ENCODE measurements around the gene RBBP6. TPM values are rescaled to one million over a fixed set of nuclear protein-coding genes. Genes with fewer than 3 reads are reported as not detected.

Gene RBBP6
- total and polyA plus RNA-seq, 5 experiments from 2014 or later, result 15.7 to 115 (median 20.5) TPM

GRCh38 chr16:24526701-24527495, 12.5 kb upstream of the RBBP6 start:
- Mint-ChIP-seq H3K4me3 (no peak overlapping the region), H3K4me1 (no peaks in the 10 kb centered on the region), H3K9me3 (no peaks in the 10 kb centered on the region), H3K27ac (no peak overlapping the region), H3K27me3 (peaks cover 0 to 3% (median 0%) of the 10 kb centered on the region in 5 donors), H3K36me3 (no peaks in the 10 kb centered on the region)
- DNase-seq, result no peak
- no peak for ATAC-seq
- POLR2A ChIA-PET, result no interaction called here

GRCh38 chr16:24531166-24531565, 8.2 kb upstream of the RBBP6 start:
- Mint-ChIP-seq H3K27me3 (peaks cover 0 to 2% (median 0%) of the 10 kb centered on the region in 5 donors), H3K4me3 (no peak overlapping the region), H3K4me1 (no peaks in the 10 kb centered on the region), H3K36me3 (no peaks in the 10 kb centered on the region), H3K9me3 (no peaks in the 10 kb centered on the region), H3K27ac (no peak overlapping the region)
- DNase-seq (no peak), ATAC-seq (no peak)
- POLR2A ChIA-PET, result no interaction called here

GRCh38 chr16:24534620-24535019, 4.7 kb upstream of the RBBP6 start:
- POLR2A ChIA-PET, result no interaction called here
- no peaks in the 10 kb centered on the region for H3K27me3 Mint-ChIP-seq
- no peak overlapping the region for H3K4me3 Mint-ChIP-seq
- ATAC-seq, result no peak
- DNase-seq, result no peak
- H3K36me3 Mint-ChIP-seq, result peaks cover 0 to 2% (median 0%) of the 10 kb centered on the region in 3 donors
- peaks cover 6 to 15% (median 10%) of the 10 kb centered on the region in 4 donors for H3K4me1 Mint-ChIP-seq
- peak overlapping the region in 1 of 10 donors; percentile 21 for H3K27ac Mint-ChIP-seq
- H3K9me3 Mint-ChIP-seq, result no peaks in the 10 kb centered on the region

GRCh38 chr16:24535827-24536226, 3.5 kb upstream of the RBBP6 start:
- DNase-seq, result no peak
- POLR2A ChIA-PET, result no interaction called here
- H3K27me3 Mint-ChIP-seq, result no peaks in the 10 kb centered on the region
- H3K4me1 Mint-ChIP-seq, result peaks cover 8 to 18% (median 12%) of the 10 kb centered on the region in 4 donors
- no peak overlapping the region for H3K27ac Mint-ChIP-seq
- peaks cover 0 to 2% (median 0%) of the 10 kb centered on the region in 3 donors for H3K36me3 Mint-ChIP-seq
- H3K4me3 Mint-ChIP-seq, result no peak overlapping the region
- H3K9me3 Mint-ChIP-seq, result no peaks in the 10 kb centered on the region
- no peak for ATAC-seq

GRCh38 chr16:24536671-24537070, 2.7 kb upstream of the RBBP6 start:
- H3K9me3 Mint-ChIP-seq, result no peaks in the 10 kb centered on the region
- no peaks in the 10 kb centered on the region for H3K27me3 Mint-ChIP-seq
- POLR2A ChIA-PET, result no interaction called here
- H3K4me3 Mint-ChIP-seq, result no peak overlapping the region
- no peak for DNase-seq
- H3K27ac Mint-ChIP-seq, result no peak overlapping the region
- peaks cover 12 to 27% (median 20%) of the 10 kb centered on the region in 4 donors for H3K4me1 Mint-ChIP-seq
- ATAC-seq, result no peak
- peaks cover 0 to 8% (median 5%) of the 10 kb centered on the region in 3 donors for H3K36me3 Mint-ChIP-seq

- DNase-seq, result peak in 3 of 10 donors; percentile 8 to 27 (median 16)
- ATAC-seq, result no peak
- H3K4me3 Mint-ChIP-seq, result peak overlapping the region; percentile 17 to 99 (median 56)
- H3K27me3 Mint-ChIP-seq, result no peaks in the 10 kb centered on the region
- no peaks in the 10 kb centered on the region for H3K9me3 Mint-ChIP-seq
- POLR2A ChIA-PET, result interaction anchor here (1.2 kb wide), 1 partner anchor 8 kb away, joined by 4 read pairs; no protein-coding TSS in a partner anchor
- H3K4me1 Mint-ChIP-seq, result peaks cover 20 to 36% (median 30%) of the 10 kb centered on the region in 4 donors
- H3K36me3 Mint-ChIP-seq, result peaks cover 0 to 16% (median 5%) of the 10 kb centered on the region in 3 donors
- H3K27ac Mint-ChIP-seq, result peak overlapping the region in 7 of 10 donors; percentile 21 to 99 (median 66)
Measured at GRCh38 chr16:24537474-24538337, 1.7 kb upstream of the RBBP6 start.

GRCh38 chr16:24538756-24539294, 541 bp upstream of the RBBP6 start:
- Mint-ChIP-seq H3K27me3 (no peaks in the 10 kb centered on the region), H3K9me3 (no peaks in the 10 kb centered on the region), H3K36me3 (peaks cover 0 to 23% (median 5%) of the 10 kb centered on the region in 3 donors), H3K4me1 (peaks cover 23 to 48% (median 37%) of the 10 kb centered on the region in 4 donors), H3K27ac (peak overlapping the region; percentile 99 to 100 (median 100)), H3K4me3 (peak overlapping the region; percentile 99 to 100 (median 99))
- DNase-seq, result no peak
- POLR2A ChIA-PET, result interaction anchor here (0.8 to 2.4 kb wide), 8 partner anchors 9 to 511 kb away, joined by 3 to 8 read pairs (median 4); no protein-coding TSS in a partner anchor
- peak in 1 of 2 donors; percentile 43 for ATAC-seq

GRCh38 chr16:24539850-24540601, 660 bp downstream of the RBBP6 start:
- no peak for ATAC-seq
- Mint-ChIP-seq H3K4me1 (peaks cover 26 to 60% (median 48%) of the 10 kb centered on the region in 4 donors), H3K27me3 (no peaks in the 10 kb centered on the region), H3K4me3 (peak overlapping the region; percentile 94 to 100 (median 99)), H3K9me3 (no peaks in the 10 kb centered on the region), H3K36me3 (peaks cover 0 to 30% (median 5%) of the 10 kb centered on the region in 3 donors), H3K27ac (peak overlapping the region; percentile 88 to 100 (median 96))
- peak in 4 of 10 donors; percentile 49 to 75 (median 53) for DNase-seq
- POLR2A ChIA-PET, result interaction anchor here (0.8 to 2.4 kb wide), 8 partner anchors 8 to 554 kb away, joined by 3 to 10 read pairs (median 4); no protein-coding TSS in a partner anchor

- no peak for ATAC-seq
- H3K36me3 Mint-ChIP-seq, result peaks cover 0 to 37% (median 5%) of the 10 kb centered on the region in 3 donors
- DNase-seq, result peak in 4 of 10 donors; percentile 7 to 41 (median 32)
- POLR2A ChIA-PET, result interaction anchor here (0.7 to 2.4 kb wide), 4 partner anchors 12 to 722 kb away, joined by 3 to 10 read pairs (median 5); no protein-coding TSS in a partner anchor
- H3K4me3 Mint-ChIP-seq, result peak overlapping the region; percentile 87 to 100 (median 97)
- H3K27ac Mint-ChIP-seq, result peak overlapping the region; percentile 88 to 100 (median 95)
- H3K9me3 Mint-ChIP-seq, result no peaks in the 10 kb centered on the region
- peaks cover 31 to 66% (median 55%) of the 10 kb centered on the region in 4 donors for H3K4me1 Mint-ChIP-seq
- H3K27me3 Mint-ChIP-seq, result no peaks in the 10 kb centered on the region
Measured at GRCh38 chr16:24540602-24541210, 1.3 kb downstream of the RBBP6 start.

- Mint-ChIP-seq H3K36me3 (peaks cover 0 to 41% (median 8%) of the 10 kb centered on the region in 3 donors), H3K4me1 (peaks cover 31 to 73% (median 60%) of the 10 kb centered on the region in 4 donors), H3K4me3 (peak overlapping the region; percentile 87 to 100 (median 97)), H3K27me3 (no peaks in the 10 kb centered on the region), H3K9me3 (no peaks in the 10 kb centered on the region), H3K27ac (peak overlapping the region; percentile 85 to 100 (median 92))
- POLR2A ChIA-PET, result interaction anchor here (0.7 to 2.4 kb wide), 3 partner anchors 11 to 721 kb away, joined by 4 to 10 read pairs (median 6); no protein-coding TSS in a partner anchor
- DNase-seq (no peak), ATAC-seq (no peak)
Measured at GRCh38 chr16:24541233-24541933, 2.0 kb downstream of the RBBP6 start.

- no peak for ATAC-seq
- peaks cover 0 to 64% (median 20%) of the 10 kb centered on the region in 3 donors for H3K36me3 Mint-ChIP-seq
- no peak for DNase-seq
- peak overlapping the region; percentile 68 to 100 (median 96) for H3K4me3 Mint-ChIP-seq
- H3K4me1 Mint-ChIP-seq, result peaks cover 31 to 81% (median 66%) of the 10 kb centered on the region in 4 donors
- H3K27me3 Mint-ChIP-seq, result no peaks in the 10 kb centered on the region
- H3K9me3 Mint-ChIP-seq, result no peaks in the 10 kb centered on the region
- POLR2A ChIA-PET, result no interaction called here
- peak overlapping the region in 6 of 10 donors; percentile 8 to 66 (median 40) for H3K27ac Mint-ChIP-seq
Measured at GRCh38 chr16:24543949-24544348, 4.6 kb downstream of the RBBP6 start.

Data from naive thymus-derived CD8-positive, alpha-beta T cell (primary cell).